Thyroid gland (tissue), 4 donors: ENCODE measurements around the gene DENND1A. TPM values are rescaled to one million over a fixed set of nuclear protein-coding genes. Genes with fewer than 3 reads are reported as not detected.

Experiments used
- DNase-seq, 2 donors: peaks; one replicate each; pipeline ENCODE4 v3.0.0-alpha.2; 2019
- H3K27ac ChIP-seq, 3 donors: fragments of 200-600 bp; sonication (generic); 1 replicate in 2 of 3; 2 replicates in 1 of 3; pipeline ENCODE4 v1.5.1; 2016 to 2019; ENCODE audit warnings: mild to moderate bottlenecking in 1 of 3, moderate library complexity in 1 of 3
- H3K27me3 ChIP-seq: fragments of 200-600 bp; sonication (generic); one replicate; pipeline ENCODE4 v1.5.1; 2019
- H3K36me3 ChIP-seq, 2 donors: fragments of 200-600 bp; sonication (generic); one replicate each; pipeline ENCODE4 v1.5.1; 2016 to 2019
- H3K4me1 ChIP-seq, 2 donors: fragments of 200-600 bp; sonication (generic); one replicate each; pipeline ENCODE4 v1.5.1; 2017 to 2019
- H3K4me3 ChIP-seq, 3 donors: fragments of 200-600 bp; sonication (generic); replicated peaks in 1 of 3; 1 replicate in 2 of 3; 2 replicates in 1 of 3; pipeline ENCODE4 v1.5.1; 2016; ENCODE audit warnings: mild to moderate bottlenecking in 1 of 3
- H3K9me3 ChIP-seq: fragments of 200-600 bp; sonication (generic); one replicate; pipeline ENCODE4 v1.5.1; 2017
- CTCF ChIP-seq, 6 experiments: fragments of 200-600 bp in 3 of 6; fragments of 450-650 bp in 3 of 6; sonication (generic) in 3 of 6; IDR thresholded peaks; one replicate each; pipeline ENCODE4 v1.5.1; 2016 to 2019; ENCODE audit warnings: antibody characterized with exemption in 6 of 6, mild to moderate bottlenecking in 2 of 6, inconsistent platforms in 1 of 6, moderate library complexity in 1 of 6
- POLR2A ChIP-seq, 2 donors: fragments of 450-650 bp; IDR thresholded peaks; one replicate each; pipeline ENCODE4 v1.6.1; 2017; ENCODE audit warnings: antibody characterized with exemption in 2 of 2, mild to moderate bottlenecking in 2 of 2, moderate library complexity in 1 of 2
- WGBS, 2 donors: methylation state at CpG; one replicate each; pipeline ENCODE4 v1.1.5; 2017; 5-methylcytosine and 5-hydroxymethylcytosine counted together
- intact Hi-C: fragments of 100-400 bp; cut with DNase I; formaldehyde crosslinking; loops from one replicate; pipeline ENCODE4 v1.15.1; 2023
- total RNA-seq, 4 donors: library from RNA; depleted of rRNA; stranded (reverse); fragments of >200 nt; gene quantifications; one replicate each; pipeline ENCODE4 v1.2.3, GENCODE V29; 2016

Gene DENND1A
- total RNA-seq, 4 donors from 2014 or later: 18.8 to 34.4 (median 28.2) TPM

GRCh38 chr9:123359546-123359945 lies 570.4 kb downstream of the DENND1A start:
- WGBS, 2 donors: 46 to 61% methylated on average over 3 of the region's 3 CpGs
- Histone ChIP-seq H3K27me3 (no peaks in the 10 kb centered on the region), H3K4me1 (peaks cover 0 to 29% of the 10 kb centered on the region in 2 donors), H3K9me3 (no peaks in the 10 kb centered on the region), H3K4me3 (no peak overlapping the region), H3K27ac (no peak overlapping the region), H3K36me3 (no peaks in the 10 kb centered on the region)
- DNase-seq: no peak
- intact Hi-C loops: no loop called here
- TF ChIP-seq CTCF (IDR thresholded peaks at IDR 0.05) (no peak), POLR2A (IDR thresholded peaks at IDR 0.05) (no peak)

GRCh38 chr9:123359106-123359505 lies 570.8 kb downstream of the DENND1A start:
- Histone ChIP-seq H3K36me3 (no peaks in the 10 kb centered on the region), H3K27ac (no peak overlapping the region), H3K9me3 (no peaks in the 10 kb centered on the region), H3K4me3 (no peak overlapping the region), H3K4me1 (peaks cover 3 to 34% of the 10 kb centered on the region in 2 donors), H3K27me3 (no peaks in the 10 kb centered on the region)
- WGBS, 2 donors: 77 to 90% methylated on average over 2 of the region's 2 CpGs
- DNase-seq: no peak
- no peak for TF ChIP-seq CTCF (IDR thresholded peaks at IDR 0.05)
- no peak for TF ChIP-seq POLR2A (IDR thresholded peaks at IDR 0.05)
- intact Hi-C loops: no loop called here

- WGBS, 2 donors: 84 to 92% methylated on average over 10 of the region's 10 CpGs
- TF ChIP-seq POLR2A (IDR thresholded peaks at IDR 0.05) (no peak), CTCF (IDR thresholded peaks at IDR 0.05) (no peak)
- Histone ChIP-seq H3K9me3 (no peaks in the 10 kb centered on the region), H3K27ac (no peak overlapping the region), H3K4me1 (peaks cover 10 to 41% of the 10 kb centered on the region in 2 donors), H3K36me3 (no peaks in the 10 kb centered on the region), H3K4me3 (no peak overlapping the region), H3K27me3 (no peaks in the 10 kb centered on the region)
- DNase-seq: no peak
- intact Hi-C loops: no loop called here
Measured at GRCh38 chr9:123358181-123358905, 571.6 kb downstream of the DENND1A start.

GRCh38 chr9:123357743-123358059 lies 572.2 kb downstream of the DENND1A start:
- no peak for DNase-seq

More at GRCh38 chr9:123357743-123358059, 572.2 kb downstream of the DENND1A start:
- Histone ChIP-seq H3K27me3 (no peaks in the 10 kb centered on the region), H3K4me3 (no peak overlapping the region), H3K36me3 (no peaks in the 10 kb centered on the region), H3K27ac (no peak overlapping the region), H3K9me3 (no peaks in the 10 kb centered on the region), H3K4me1 (peaks cover 15 to 48% of the 10 kb centered on the region in 2 donors)
- 100% methylated on average over 1 of the region's 2 CpGs for WGBS, 2 donors
- TF ChIP-seq POLR2A (IDR thresholded peaks at IDR 0.05) (no peak), CTCF (IDR thresholded peaks at IDR 0.05) (no peak)
- intact Hi-C loops: no loop called here
